Measurements from ENCODE around the gene C19orf33. TPM values are rescaled to one million over a fixed set of nuclear protein-coding genes. Genes with fewer than 3 reads are reported as not detected.

The C19orf33 gene
- total RNA-seq, 1 experiment from 2014 or later: 135 TPM

DNA sequence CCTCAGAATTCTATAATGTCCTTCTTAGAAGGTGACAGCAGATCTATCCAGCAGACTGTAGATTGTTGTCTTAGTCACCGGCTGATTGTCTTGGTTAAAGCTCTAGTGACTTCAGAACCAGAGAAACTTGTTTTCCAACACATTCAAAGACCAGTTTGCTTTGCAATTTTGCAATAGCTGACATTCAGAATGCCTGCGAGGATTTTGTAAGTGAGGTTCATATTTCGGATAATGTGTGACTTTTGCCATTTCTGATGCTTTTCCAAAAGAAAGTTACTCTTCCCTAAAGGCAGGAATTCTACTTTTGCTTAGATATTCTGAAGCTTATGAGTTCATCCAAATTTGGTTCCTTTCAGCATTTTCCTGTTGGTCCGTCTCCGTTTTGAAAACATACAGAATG lies 26.5 kb upstream of the C19orf33 start (continued):
- TF ChIP-seq, protein P1, sequence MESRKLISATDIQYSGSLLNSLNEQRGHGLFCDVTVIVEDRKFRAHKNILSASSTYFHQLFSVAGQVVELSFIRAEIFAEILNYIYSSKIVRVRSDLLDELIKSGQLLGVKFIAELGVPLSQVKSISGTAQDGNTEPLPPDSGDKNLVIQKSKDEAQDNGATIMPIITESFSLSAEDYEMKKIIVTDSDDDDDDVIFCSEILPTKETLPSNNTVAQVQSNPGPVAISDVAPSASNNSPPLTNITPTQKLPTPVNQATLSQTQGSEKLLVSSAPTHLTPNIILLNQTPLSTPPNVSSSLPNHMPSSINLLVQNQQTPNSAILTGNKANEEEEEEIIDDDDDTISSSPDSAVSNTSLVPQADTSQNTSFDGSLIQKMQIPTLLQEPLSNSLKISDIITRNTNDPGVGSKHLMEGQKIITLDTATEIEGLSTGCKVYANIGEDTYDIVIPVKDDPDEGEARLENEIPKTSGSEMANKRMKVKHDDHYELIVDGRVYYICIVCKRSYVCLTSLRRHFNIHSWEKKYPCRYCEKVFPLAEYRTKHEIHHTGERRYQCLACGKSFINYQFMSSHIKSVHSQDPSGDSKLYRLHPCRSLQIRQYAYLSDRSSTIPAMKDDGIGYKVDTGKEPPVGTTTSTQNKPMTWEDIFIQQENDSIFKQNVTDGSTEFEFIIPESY (IDR thresholded peaks at IDR 0.05; ENCODE audit: extremely low read depth, insufficient replicate concordance, low read length): no peak
- TF ChIP-seq EZH2phosphoT487 (IDR thresholded peaks at IDR 0.05; ENCODE audit: borderline replicate concordance) (no peak), SIN3A (IDR thresholded peaks at IDR 0.05; ENCODE audit: low read depth) (no peak), CEBPB (IDR thresholded peaks at IDR 0.05; ENCODE audit: low read depth) (no peak), ZNF274 (IDR thresholded peaks at IDR 0.05; ENCODE audit: low read depth, low read length) (no peak), CBX3 (IDR thresholded peaks at IDR 0.05; ENCODE audit: low read depth) (no peak), POLR2AphosphoS5 (IDR thresholded peaks at IDR 0.05; ENCODE audit: low read depth, low read length) (no peak)
- TF ChIP-seq, protein P2, sequence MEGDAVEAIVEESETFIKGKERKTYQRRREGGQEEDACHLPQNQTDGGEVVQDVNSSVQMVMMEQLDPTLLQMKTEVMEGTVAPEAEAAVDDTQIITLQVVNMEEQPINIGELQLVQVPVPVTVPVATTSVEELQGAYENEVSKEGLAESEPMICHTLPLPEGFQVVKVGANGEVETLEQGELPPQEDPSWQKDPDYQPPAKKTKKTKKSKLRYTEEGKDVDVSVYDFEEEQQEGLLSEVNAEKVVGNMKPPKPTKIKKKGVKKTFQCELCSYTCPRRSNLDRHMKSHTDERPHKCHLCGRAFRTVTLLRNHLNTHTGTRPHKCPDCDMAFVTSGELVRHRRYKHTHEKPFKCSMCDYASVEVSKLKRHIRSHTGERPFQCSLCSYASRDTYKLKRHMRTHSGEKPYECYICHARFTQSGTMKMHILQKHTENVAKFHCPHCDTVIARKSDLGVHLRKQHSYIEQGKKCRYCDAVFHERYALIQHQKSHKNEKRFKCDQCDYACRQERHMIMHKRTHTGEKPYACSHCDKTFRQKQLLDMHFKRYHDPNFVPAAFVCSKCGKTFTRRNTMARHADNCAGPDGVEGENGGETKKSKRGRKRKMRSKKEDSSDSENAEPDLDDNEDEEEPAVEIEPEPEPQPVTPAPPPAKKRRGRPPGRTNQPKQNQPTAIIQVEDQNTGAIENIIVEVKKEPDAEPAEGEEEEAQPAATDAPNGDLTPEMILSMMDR (IDR thresholded peaks at IDR 0.05 in 2 of 3, conservative IDR thresholded peaks at IDR 0.05 in 1 of 3; ENCODE audit: borderline replicate concordance in 1 of 3, insufficient read depth in 1 of 3, low read depth in 2 of 3, low read length in 2 of 3): no peak

DNA sequence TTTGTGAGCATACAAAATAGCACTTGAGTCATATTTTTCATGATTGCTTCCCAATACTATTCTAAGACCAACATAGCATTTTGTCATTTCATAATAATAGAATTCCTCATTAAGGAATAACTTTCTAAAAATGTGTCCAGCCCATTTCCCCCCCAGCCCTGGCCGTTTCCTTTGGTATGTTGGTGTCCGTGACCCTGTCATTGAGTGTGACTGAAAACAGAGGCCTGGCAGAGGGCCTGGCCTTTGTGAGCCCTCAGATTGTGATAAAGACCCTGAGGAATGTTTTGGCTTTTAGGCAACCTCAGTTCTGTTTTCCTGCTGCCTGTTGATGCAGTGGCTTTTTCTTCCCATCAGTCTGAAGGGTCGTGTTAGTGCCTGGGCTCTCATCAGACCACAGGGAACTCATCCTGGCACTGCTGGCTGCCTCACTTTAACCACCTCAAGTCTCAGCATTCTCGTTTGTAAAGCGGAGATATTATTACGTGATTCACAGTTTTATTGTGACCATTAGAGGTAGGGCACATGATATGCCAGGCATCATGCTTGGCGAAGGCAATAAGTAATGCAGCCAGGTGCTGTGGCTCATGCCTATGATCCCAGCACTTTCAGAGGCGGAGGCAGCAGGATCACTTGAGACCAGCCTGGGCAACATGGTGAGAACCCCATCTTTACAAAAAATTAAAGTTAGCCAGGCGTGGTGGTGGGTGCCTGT lies 25.9 kb upstream of the C19orf33 start:
- Histone ChIP-seq H3K9ac (ENCODE audit: low read length) (no peak overlapping the region), H3K4me2 (ENCODE audit: low read length) (no peak overlapping the region), H3K9me2 (ENCODE audit: insufficient read depth) (no peaks in the 10 kb centered on the region), H3K27me3 (ENCODE audit: insufficient read depth, low read length) (no peaks in the 10 kb centered on the region), H3K4me1 (ENCODE audit: control insufficient read depth in 1 of 2, insufficient read depth in 2 of 2, low read length in 2 of 2) (peaks cover 7 to 27% of the 10 kb centered on the region in 2 experiments; a peak in 3 of 4 replicates), H3K36me3 (ENCODE audit: control insufficient read depth in 1 of 2, insufficient read depth in 2 of 2, low read length in 2 of 2) (peaks cover 6 to 28% of the 10 kb centered on the region in 2 experiments; a peak in 3 of 4 replicates), H3K79me2 (ENCODE audit: insufficient read depth, low read length) (peaks cover 100% of the 10 kb centered on the region), H3K4me3 (replicated peaks in 1 of 2; ENCODE audit: low read depth in 1 of 2, low read length in 2 of 2) (no peak overlapping the region), H2AFZ (ENCODE audit: low read depth, low read length, poor library complexity, severe bottlenecking) (no peak overlapping the region), H3K27ac (ENCODE audit: low read depth, low read length) (no peak overlapping the region), H4K20me1 (ENCODE audit: insufficient read depth) (peaks cover 15% of the 10 kb centered on the region; the same call in 1 of the 2 replicates), H3K9me3 (ENCODE audit: control insufficient read depth in 1 of 2, insufficient read depth in 1 of 2, low read depth in 1 of 2, low read length in 2 of 2) (no peaks in the 10 kb centered on the region)
- BruUV-seq (replicated peaks): no TSS peak
- TF ChIP-seq, protein P3, sequence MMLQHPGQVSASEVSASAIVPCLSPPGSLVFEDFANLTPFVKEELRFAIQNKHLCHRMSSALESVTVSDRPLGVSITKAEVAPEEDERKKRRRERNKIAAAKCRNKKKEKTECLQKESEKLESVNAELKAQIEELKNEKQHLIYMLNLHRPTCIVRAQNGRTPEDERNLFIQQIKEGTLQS (IDR thresholded peaks at IDR 0.05): no peak
- TF ChIP-seq ELF1 (IDR thresholded peaks at IDR 0.05; ENCODE audit: borderline replicate concordance, low read depth): no peak
- TF ChIP-seq EGR1 (IDR thresholded peaks at IDR 0.05; ENCODE audit: low read depth): no peak
- TF ChIP-seq, protein P4, sequence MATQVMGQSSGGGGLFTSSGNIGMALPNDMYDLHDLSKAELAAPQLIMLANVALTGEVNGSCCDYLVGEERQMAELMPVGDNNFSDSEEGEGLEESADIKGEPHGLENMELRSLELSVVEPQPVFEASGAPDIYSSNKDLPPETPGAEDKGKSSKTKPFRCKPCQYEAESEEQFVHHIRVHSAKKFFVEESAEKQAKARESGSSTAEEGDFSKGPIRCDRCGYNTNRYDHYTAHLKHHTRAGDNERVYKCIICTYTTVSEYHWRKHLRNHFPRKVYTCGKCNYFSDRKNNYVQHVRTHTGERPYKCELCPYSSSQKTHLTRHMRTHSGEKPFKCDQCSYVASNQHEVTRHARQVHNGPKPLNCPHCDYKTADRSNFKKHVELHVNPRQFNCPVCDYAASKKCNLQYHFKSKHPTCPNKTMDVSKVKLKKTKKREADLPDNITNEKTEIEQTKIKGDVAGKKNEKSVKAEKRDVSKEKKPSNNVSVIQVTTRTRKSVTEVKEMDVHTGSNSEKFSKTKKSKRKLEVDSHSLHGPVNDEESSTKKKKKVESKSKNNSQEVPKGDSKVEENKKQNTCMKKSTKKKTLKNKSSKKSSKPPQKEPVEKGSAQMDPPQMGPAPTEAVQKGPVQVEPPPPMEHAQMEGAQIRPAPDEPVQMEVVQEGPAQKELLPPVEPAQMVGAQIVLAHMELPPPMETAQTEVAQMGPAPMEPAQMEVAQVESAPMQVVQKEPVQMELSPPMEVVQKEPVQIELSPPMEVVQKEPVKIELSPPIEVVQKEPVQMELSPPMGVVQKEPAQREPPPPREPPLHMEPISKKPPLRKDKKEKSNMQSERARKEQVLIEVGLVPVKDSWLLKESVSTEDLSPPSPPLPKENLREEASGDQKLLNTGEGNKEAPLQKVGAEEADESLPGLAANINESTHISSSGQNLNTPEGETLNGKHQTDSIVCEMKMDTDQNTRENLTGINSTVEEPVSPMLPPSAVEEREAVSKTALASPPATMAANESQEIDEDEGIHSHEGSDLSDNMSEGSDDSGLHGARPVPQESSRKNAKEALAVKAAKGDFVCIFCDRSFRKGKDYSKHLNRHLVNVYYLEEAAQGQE (IDR thresholded peaks at IDR 0.05; ENCODE audit: low read depth): no peak
- CTCF ChIA-PET: no interaction called here
- POLR2A ChIA-PET: interaction anchor here (1.5 kb wide), 1 partner anchor 14 kb away, joined by 3 read pairs; the partner anchor contains the start of gene SPINT2
- DNase-seq (ENCODE audit: low read depth, low spot score) (no peak), ATAC-seq (no peak)
- RAD21 ChIA-PET (ENCODE audit: low non-redundant PET in 1 of 2, low total read pairs in 2 of 2, uncharacterized antibody in 2 of 2, unreplicated experiment in 2 of 2): no interaction called here
- intact Hi-C loops (cut with micrococcal nuclease): no loop called here
